GM12875 (cell line): Measurements from ENCODE around the gene PGAM1.
A peak's percentile ranks its signal among the peaks of the same experiment; 100 is the strongest.
"Not testable (repeated sequence)": the region's sequence is repeated elsewhere in the genome, so short reads cannot be mapped to it uniquely, and the experiment has no call there.

ENCODE experiments used
- H3K4me3 ChIP-seq: one replicate; pipeline ENCODE4 v1.5.1; 2011; ENCODE audit warnings: low read depth, low read length, control low read depth
- TF ChIP-seq, protein P1 (sequence below): IDR thresholded peaks from 2 replicates; pipeline ENCODE4 v1.5.1; 2011; ENCODE audit warnings: low read depth, mild to moderate bottlenecking, control low read depth, inconsistent platforms, low read length, moderate library complexity, borderline replicate concordance; ENCODE audit not compliant: insufficient read depth

The PGAM1 gene

DNA sequence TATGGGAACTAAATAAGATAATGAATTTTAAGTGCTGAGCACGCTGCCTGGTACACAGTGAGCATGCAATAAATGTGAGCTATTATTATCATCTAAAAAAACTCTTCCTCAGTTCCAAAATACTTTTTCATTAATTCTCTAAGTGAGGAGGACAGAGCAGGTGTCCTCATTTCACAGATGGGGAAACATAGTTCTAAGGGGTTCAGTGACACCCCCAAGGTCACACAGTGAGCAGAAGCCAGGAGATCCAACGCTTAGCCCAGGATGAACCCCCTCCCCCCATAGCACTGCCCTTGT, 18.1 kb upstream of the PGAM1 start:
- H3K4me3 ChIP-seq: no peak overlapping the region

DNA sequence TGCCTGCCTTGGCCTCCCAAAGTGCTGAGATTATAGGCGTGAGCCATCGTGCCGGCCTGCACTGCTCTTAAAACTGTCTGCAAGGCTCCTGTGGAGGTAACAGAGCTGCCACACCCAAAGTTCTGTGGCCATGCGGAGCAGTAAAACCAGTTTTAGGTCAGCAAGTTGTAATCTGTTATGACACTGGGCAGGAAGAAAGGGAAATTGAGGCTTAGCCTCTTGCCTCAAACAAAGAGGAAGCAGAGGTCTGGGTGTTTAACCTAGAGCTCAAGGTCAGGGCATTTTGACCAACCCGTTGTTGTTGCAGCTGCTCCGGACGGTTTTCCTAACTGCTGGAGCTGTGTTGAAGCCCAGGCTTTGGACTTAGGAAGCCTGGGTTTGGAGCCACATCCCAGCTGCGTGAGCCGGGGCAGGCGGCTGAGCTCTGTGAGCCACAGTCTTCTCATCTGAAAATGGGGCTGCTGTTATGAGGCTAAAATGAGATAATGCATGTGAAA, 17.4 kb upstream of the PGAM1 start:
- H3K4me3 ChIP-seq: no peak overlapping the region
- TF ChIP-seq, protein P1, sequence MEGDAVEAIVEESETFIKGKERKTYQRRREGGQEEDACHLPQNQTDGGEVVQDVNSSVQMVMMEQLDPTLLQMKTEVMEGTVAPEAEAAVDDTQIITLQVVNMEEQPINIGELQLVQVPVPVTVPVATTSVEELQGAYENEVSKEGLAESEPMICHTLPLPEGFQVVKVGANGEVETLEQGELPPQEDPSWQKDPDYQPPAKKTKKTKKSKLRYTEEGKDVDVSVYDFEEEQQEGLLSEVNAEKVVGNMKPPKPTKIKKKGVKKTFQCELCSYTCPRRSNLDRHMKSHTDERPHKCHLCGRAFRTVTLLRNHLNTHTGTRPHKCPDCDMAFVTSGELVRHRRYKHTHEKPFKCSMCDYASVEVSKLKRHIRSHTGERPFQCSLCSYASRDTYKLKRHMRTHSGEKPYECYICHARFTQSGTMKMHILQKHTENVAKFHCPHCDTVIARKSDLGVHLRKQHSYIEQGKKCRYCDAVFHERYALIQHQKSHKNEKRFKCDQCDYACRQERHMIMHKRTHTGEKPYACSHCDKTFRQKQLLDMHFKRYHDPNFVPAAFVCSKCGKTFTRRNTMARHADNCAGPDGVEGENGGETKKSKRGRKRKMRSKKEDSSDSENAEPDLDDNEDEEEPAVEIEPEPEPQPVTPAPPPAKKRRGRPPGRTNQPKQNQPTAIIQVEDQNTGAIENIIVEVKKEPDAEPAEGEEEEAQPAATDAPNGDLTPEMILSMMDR: no peak

More for the DNA sequence above, 18.1 kb upstream of the PGAM1 start:
- TF ChIP-seq, protein P1: no peak

DNA sequence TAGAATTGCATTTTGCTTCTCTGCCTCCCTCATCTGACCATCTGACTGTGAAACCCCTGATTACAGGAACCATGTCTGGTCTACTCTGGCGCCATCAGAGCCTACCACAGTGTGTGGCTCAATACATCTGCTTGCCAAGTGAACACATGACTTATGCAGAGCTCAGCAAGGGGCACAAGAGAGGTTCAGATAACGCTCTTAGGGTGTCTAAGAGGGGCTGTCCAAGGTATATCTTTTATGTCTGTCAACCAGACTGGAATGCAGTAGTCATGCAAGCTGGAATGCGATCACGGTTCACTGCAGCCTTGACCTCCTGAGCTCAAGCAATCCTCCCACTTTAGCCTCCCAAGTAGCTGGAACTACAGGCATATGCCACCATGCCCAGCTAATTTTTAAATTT, 14.6 kb upstream of the PGAM1 start:
- TF ChIP-seq, protein P1: no peak
- no peak overlapping the region for H3K4me3 ChIP-seq

DNA sequence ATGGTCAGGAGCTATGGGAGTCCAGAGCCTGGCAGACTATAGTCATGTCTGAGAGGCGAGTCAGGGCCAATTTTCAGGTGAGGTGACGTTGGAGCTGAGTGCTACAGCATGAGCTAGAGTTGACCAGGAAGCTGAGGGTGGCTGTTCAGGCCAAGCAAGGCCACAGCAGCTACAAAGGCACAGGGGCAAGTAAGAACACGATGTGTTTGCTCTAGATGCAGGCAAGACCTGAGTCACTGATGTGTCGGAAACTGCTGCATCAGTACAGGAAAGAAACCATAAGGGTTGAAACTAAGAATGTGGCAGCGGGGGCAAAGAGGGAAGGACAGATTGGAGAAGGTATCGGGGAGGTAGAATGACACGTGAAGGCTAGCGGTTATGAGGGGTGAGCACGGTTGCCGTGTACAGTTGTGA, 13.1 kb upstream of the PGAM1 start:
- H3K4me3 ChIP-seq: no peak overlapping the region
- TF ChIP-seq, protein P1: no peak

DNA sequence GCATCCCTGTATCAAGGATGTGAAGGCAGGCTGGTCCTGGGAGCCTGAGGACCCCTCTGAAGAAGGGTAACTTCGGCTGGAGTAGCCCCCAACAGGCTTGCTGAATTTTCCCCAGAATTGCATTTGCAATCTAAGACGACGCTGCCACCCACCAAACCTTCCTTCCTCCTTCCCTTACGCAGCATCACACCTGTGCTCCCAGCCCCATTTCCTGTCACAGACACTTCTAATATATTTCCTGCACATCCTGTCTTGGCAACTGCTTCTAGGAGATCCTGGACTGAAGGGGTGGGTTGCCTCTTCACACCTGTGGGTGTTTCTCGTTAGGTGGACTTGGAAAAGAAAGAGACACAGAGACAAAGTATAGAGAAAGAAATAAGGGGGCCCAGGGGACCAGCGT, 9.4 kb upstream of the PGAM1 start:
- no peak overlapping the region for H3K4me3 ChIP-seq
- TF ChIP-seq, protein P1: no peak

DNA sequence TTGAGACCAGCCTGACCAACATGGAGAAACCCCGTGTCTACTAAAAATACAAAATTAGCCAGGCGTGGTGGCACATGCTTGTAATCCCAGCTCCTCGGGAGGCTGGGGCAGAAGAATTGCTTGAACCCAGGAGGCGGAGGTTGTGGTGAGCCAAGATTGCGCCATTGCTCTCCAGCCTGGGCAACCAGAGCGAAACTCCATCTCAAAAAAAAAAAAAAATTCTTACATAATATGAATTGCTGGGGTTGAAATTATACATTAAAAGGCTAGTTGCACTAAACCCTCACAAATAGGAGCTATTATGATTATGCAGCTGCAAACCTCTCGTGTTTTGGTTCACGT, 2.3 kb upstream of the PGAM1 start:
- H3K4me3 ChIP-seq: not testable (repeated sequence)

DNA sequence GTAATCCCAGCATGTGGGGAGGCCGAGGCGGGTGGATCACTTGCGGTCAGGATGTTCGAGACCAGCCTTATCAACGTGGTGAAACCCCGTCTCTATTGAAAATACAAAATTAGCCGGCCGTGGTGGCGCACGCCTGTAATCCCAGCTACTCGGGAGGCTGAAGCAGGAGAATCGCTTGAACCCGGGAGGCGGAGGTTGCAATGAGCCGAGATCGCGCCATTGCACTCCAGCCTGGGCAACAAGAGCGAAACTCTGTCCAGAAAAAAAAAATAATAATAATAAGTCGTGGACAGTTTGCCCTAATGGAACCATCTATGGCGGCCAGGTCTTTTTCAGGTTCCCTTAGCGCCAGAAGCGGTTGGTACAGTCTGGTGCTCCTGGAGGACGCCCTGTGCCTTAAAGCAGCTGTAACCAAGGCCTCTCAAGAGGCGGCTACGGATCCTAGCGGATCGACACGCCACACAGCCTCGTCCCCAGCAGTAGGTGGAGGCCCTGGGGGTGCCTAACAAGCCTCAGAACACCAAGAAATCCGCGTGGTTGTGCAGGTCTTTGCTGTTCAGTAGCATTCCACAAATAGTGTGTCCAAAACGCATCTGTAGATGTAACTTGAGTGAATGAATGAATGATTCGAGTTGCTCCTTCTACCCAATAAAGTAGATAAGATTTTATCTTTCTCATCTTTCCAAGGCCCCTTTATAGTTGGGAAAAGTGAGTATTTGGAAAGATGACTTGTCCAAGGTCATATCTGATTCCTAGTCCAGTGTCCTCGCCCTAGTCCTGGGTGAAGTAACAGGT, 982 bp downstream of the PGAM1 start:
- TF ChIP-seq, protein P1: no peak

DNA sequence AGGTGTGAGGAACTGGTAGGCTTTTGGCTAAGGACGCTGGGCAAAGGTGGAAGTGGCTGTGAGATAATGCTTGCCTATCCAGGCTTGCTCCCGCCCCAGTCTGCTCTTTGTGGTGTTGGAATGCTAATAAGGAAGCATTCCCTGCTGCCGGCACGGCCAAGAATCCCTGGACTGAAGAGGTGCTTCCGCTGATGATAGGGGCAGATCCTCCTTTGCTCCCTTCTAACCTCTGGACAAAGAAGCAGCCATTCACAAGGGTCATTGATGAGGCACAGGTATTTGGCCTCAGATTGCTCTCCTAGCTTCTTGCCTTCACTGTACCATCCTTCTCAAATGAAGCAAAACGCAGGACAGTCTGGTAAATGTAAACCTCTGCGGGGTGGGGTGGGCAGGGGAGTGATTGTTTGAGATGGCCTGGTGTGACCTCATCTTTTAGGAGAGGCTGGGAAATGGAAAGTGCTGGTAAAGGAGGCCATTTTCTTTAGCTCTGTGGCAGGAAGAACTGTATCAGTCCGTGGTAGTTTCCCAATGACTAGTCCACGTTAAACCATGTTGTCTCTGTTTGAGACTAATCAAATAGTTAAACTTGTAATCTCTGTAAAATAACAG, 1.7 kb downstream of the PGAM1 start:
- H3K4me3 ChIP-seq: peak overlapping the region; percentile 79
- TF ChIP-seq, protein P1: no peak

More for the DNA sequence above, 982 bp downstream of the PGAM1 start:
- peak overlapping the region; percentile 79 for H3K4me3 ChIP-seq
